HG02623 (cell line): Measurements from ENCODE around the gene JDP2.

Experiments
- ATAC-seq: cut with Tn5 transposase; IDR thresholded peaks from one replicate; pipeline ENCODE4 v1.9.1; 2021; ENCODE audit warnings: moderate library complexity; ENCODE audit not compliant: unreplicated experiment

JDP2 gene

GRCh38 chr14:75435473-75435872, 7.7 kb downstream of the JDP2 start:
- no peak for ATAC-seq

- no peak for ATAC-seq
Measured at GRCh38 chr14:75437201-75438143, 9.7 kb downstream of the JDP2 start.

- no peak for ATAC-seq
Measured at GRCh38 chr14:75438486-75439080, 10.8 kb downstream of the JDP2 start.

- ATAC-seq: peak; percentile 50
Measured at GRCh38 chr14:75439989-75440388, 12.2 kb downstream of the JDP2 start.

- no peak for ATAC-seq
Measured at GRCh38 chr14:75440733-75441477, 13.1 kb downstream of the JDP2 start.

GRCh38 chr14:75441728-75442127, 13.9 kb downstream of the JDP2 start:
- ATAC-seq: no peak

GRCh38 chr14:75442166-75442565, 14.3 kb downstream of the JDP2 start:
- ATAC-seq: no peak

- no peak for ATAC-seq
Measured at GRCh38 chr14:75442642-75443041, 14.8 kb downstream of the JDP2 start.

- ATAC-seq: no peak
Measured at GRCh38 chr14:75443203-75443969, 15.6 kb downstream of the JDP2 start.

- ATAC-seq: no peak
Measured at GRCh38 chr14:75445236-75445635, 17.4 kb downstream of the JDP2 start.

GRCh38 chr14:75445963-75446362, 18.1 kb downstream of the JDP2 start:
- no peak for ATAC-seq

- ATAC-seq: no peak
Measured at GRCh38 chr14:75446447-75446846, 18.6 kb downstream of the JDP2 start.

GRCh38 chr14:75448209-75448608, 20.4 kb downstream of the JDP2 start:
- ATAC-seq: no peak

- ATAC-seq: no peak
Measured at GRCh38 chr14:75449036-75449435, 21.2 kb downstream of the JDP2 start.

GRCh38 chr14:75449696-75450095, 21.9 kb downstream of the JDP2 start:
- ATAC-seq: no peak

- no peak for ATAC-seq
Measured at GRCh38 chr14:75450381-75451276, 22.8 kb downstream of the JDP2 start.

- ATAC-seq: no peak
Measured at GRCh38 chr14:75452324-75452723, 24.5 kb downstream of the JDP2 start.

GRCh38 chr14:75452900-75453816, 25.3 kb downstream of the JDP2 start:
- ATAC-seq: no peak
